K562 (cell line): ENCODE data around the gene RNASEH1. TPM values are rescaled to one million over a fixed set of nuclear protein-coding genes. Genes with fewer than 3 reads are reported as not detected.

Source experiments
- ASH1L ChIP-seq: fragments of 450-650 bp; IDR thresholded peaks from 2 replicates; pipeline ENCODE4 v1.6.1; 2018; ENCODE audit warnings: borderline replicate concordance, mild to moderate bottlenecking, low read depth; ENCODE audit not compliant: partially characterized antibody
- CBX2 ChIP-seq: fragments of 200-600 bp; sonication (generic); IDR thresholded peaks from one replicate; pipeline ENCODE4 v1.6.1; 2012; ENCODE audit warnings: mild to moderate bottlenecking, low read length, inconsistent platforms; ENCODE audit not compliant: insufficient read depth, poor library complexity, severe bottlenecking
- GTF2A2 ChIP-seq: IDR thresholded peaks from 2 replicates; pipeline ENCODE4 v1.6.1; 2016; ENCODE audit warnings: mild to moderate bottlenecking, missing genetic modification characterization, missing compliant biosample characterization
- HDAC2 ChIP-seq: fragments of 450-650 bp; IDR thresholded peaks from 2 replicates; pipeline ENCODE4 v1.6.1; 2016; ENCODE audit warnings: mild to moderate bottlenecking
- JUNB ChIP-seq: fragments of 450-650 bp; formaldehyde crosslinking; conservative IDR thresholded peaks from 2 replicates; pipeline ENCODE4 v1.4.0; 2020; ENCODE audit warnings: mild to moderate bottlenecking
- MED1 ChIP-seq: sonication (generic); formaldehyde crosslinking; IDR thresholded peaks from 2 replicates; pipeline ENCODE4 v1.8.1; 2023; ENCODE audit warnings: missing genetic modification reagents, borderline replicate concordance
- MGA ChIP-seq: fragments of 450-650 bp; IDR thresholded peaks from 2 replicates; pipeline ENCODE4 v1.6.1; 2016; ENCODE audit warnings: mild to moderate bottlenecking, moderate library complexity
- MTF1 ChIP-seq: fragments of 250-450 bp; sonication (Bioruptor Pico); IDR thresholded peaks from 2 replicates; pipeline ENCODE4 v1.9.0; 2021; ENCODE audit warnings: moderate library complexity, mild to moderate bottlenecking, inconsistent platforms, borderline replicate concordance
- NELFE ChIP-seq: IDR thresholded peaks from 2 replicates; pipeline ENCODE4 v1.6.1; 2011; ENCODE audit warnings: mild to moderate bottlenecking; ENCODE audit not compliant: insufficient read depth, insufficient read length
- NR2C1 ChIP-seq, 2 experiments: fragments of 450-650 bp; IDR thresholded peaks; 2 replicates each; pipeline ENCODE4 v1.6.1; 2017; ENCODE audit warnings: mild to moderate bottlenecking in 2 of 2, antibody characterized with exemption in 1 of 2, inconsistent platforms in 1 of 2, missing compliant biosample characterization in 1 of 2, missing genetic modification characterization in 1 of 2
- NRF1 ChIP-seq, 2 experiments: fragments of 450-650 bp; IDR thresholded peaks in 1 of 2; conservative IDR thresholded peaks in 1 of 2; 2 replicates each; pipeline ENCODE4 v1.6.1; 2014; ENCODE audit warnings: mild to moderate bottlenecking in 2 of 2
- POLR2A ChIP-seq: fragments of 450-650 bp; conservative IDR thresholded peaks from 2 replicates; pipeline ENCODE4 v1.6.1; 2016
- POLR2B ChIP-seq: fragments of 450-650 bp; IDR thresholded peaks from 2 replicates; pipeline ENCODE4 v1.6.1; 2018; ENCODE audit warnings: low read depth; ENCODE audit not compliant: partially characterized antibody
- RHOXF2B ChIP-seq: fragments of 250-450 bp; sonication (Bioruptor Pico); conservative IDR thresholded peaks from 2 replicates; pipeline ENCODE4 v1.5.1; 2021
- TCF3 ChIP-seq: sonication (generic); formaldehyde crosslinking; IDR thresholded peaks from 2 replicates; pipeline ENCODE4 v1.4.0; 2020; ENCODE audit warnings: mild to moderate bottlenecking, missing genetic modification reagents
- ZBTB17 ChIP-seq: fragments of 450-650 bp; formaldehyde crosslinking; IDR thresholded peaks from 2 replicates; pipeline ENCODE4 v1.4.0; 2020; ENCODE audit warnings: mild to moderate bottlenecking
- ZC3H11A ChIP-seq: IDR thresholded peaks from 2 replicates; pipeline ENCODE4 v1.6.1; 2012; ENCODE audit warnings: low read depth, low read length, improper control_type of control experiment
- ZNF717 ChIP-seq: fragments of 250-450 bp; sonication (Bioruptor Pico); IDR thresholded peaks from 2 replicates; pipeline ENCODE4 v1.5.0; 2021
- polyA plus RNA-seq, 8 experiments: library from polyadenylated mRNA; depleted of rRNA in 4 of 8; stranded (reverse) in 5 of 8; unstranded in 3 of 8; fragments of >200 nt; fragmentation: Nextera tagmentation in 2 of 8; fragmentation: Illumina TruSeq in 1 of 8; extraction: Ambion mirVana in 2 of 8; extraction: Trizol in 1 of 8; gene quantifications; 2 replicates each; pipeline versions ENCODE4 v1.2.1 to v1.2.3, GENCODE V29; 2011 to 2014; ENCODE audit warnings: inconsistent platforms in 1 of 8, missing spikeins in 1 of 8
- total RNA-seq, 7 experiments: library from RNA; depleted of rRNA in 6 of 7; stranded (reverse); fragments of >200 nt in 6 of 7; fragmentation: Illumina TruSeq in 2 of 7; extraction: Trizol in 2 of 7; gene quantifications; 2 replicates each; pipeline versions ENCODE4 v1.2.1 to v1.2.3, GENCODE V29; 2011 to 2021; ENCODE audit warnings: low replicate concordance in 1 of 7

RNASEH1 gene
- total and polyA plus RNA-seq, 9 of the 15 experiments (the other 6 are each of a cell fraction or from before 2014, with no cell fraction given) = 25.7 to 47.5 (median 42.8) TPM

GRCh38 chr2:3601561-3602271 lies 43.6 kb upstream of the RNASEH1 start (continued):
- TF ChIP-seq NELFE (no peak), ZC3H11A (no peak), RHOXF2B (no peak), MTF1 (no peak), NR2C1 (IDR thresholded peaks at IDR 0.05) (no peak), NR2C1 (tag; IDR thresholded peaks at IDR 0.05) (peak; percentile 35; the same call in 1 of the 2 replicates), CBX2 (no peak), GTF2A2 (tag) (no peak), POLR2B (peak; percentile 37), POLR2A (0 out of 2 replicates have a peak, but pooled peaks have one; percentile 32), MED1 (CRISPR knock-in tag) (no peak), HDAC2 (peak; percentile 35; the same call in 1 of the 2 replicates), TCF3 (CRISPR knock-in tag) (no peak), NRF1 (conservative IDR thresholded peaks at IDR 0.05 in 1 of 2, IDR thresholded peaks at IDR 0.05 in 1 of 2) (peak; percentile 96), ASH1L (no peak), JUNB (CRISPR knock-in tag) (no peak), MGA (peak; percentile 71), ZBTB17 (CRISPR knock-in tag) (no peak), ZNF717 (CRISPR knock-in tag) (no peak)
